Ishikawa (cell line): Measurements from ENCODE around the gene AUTS2.

Experiments used
- CEBPB ChIP-seq: IDR thresholded peaks from 2 replicates; pipeline ENCODE4 v1.6.1; 2012
- CREB1 ChIP-seq: IDR thresholded peaks from 2 replicates; pipeline ENCODE4 v1.6.1; 2012; ENCODE audit warnings: low read depth
- EGR1 ChIP-seq: IDR thresholded peaks from 2 replicates; pipeline ENCODE4 v1.6.1; 2012
- EP300 ChIP-seq: IDR thresholded peaks from 2 replicates; pipeline ENCODE4 v1.6.1; 2012; ENCODE audit warnings: borderline replicate concordance
- FOXM1 ChIP-seq: IDR thresholded peaks from 2 replicates; pipeline ENCODE4 v1.6.1; 2012; ENCODE audit warnings: low read depth, borderline replicate concordance
- NFIC ChIP-seq: IDR thresholded peaks from 2 replicates; pipeline ENCODE4 v1.6.1; 2012
- RAD21 ChIP-seq: IDR thresholded peaks from 2 replicates; pipeline ENCODE4 v1.6.1; 2012; ENCODE audit warnings: low read depth
- TAF1 ChIP-seq: IDR thresholded peaks from 2 replicates; pipeline ENCODE4 v1.6.1; 2012; ENCODE audit warnings: low read depth, mild to moderate bottlenecking
- TCF12 ChIP-seq: IDR thresholded peaks from 2 replicates; pipeline ENCODE4 v1.6.1; 2012; ENCODE audit warnings: low read depth
- TEAD4 ChIP-seq: IDR thresholded peaks from 2 replicates; pipeline ENCODE4 v1.6.1; 2012
- USF1 ChIP-seq: IDR thresholded peaks from 2 replicates; pipeline ENCODE4 v1.6.1; 2012
- YY1 ChIP-seq: IDR thresholded peaks from 2 replicates; pipeline ENCODE4 v1.6.1; 2012; ENCODE audit warnings: low read depth
- ZBTB7A ChIP-seq: IDR thresholded peaks from 2 replicates; pipeline ENCODE4 v1.6.1; 2012; ENCODE audit warnings: low read depth
- TF ChIP-seq, protein P1 (sequence below): IDR thresholded peaks from 2 replicates; pipeline ENCODE4 v1.6.1; 2012
- TF ChIP-seq, protein P2 (sequence below): IDR thresholded peaks from 2 replicates; pipeline ENCODE4 v1.6.1; 2012; ENCODE audit warnings: low read depth, mild to moderate bottlenecking

AUTS2 gene

GRCh38 chr7:70434821-70435220, 836.5 kb downstream of the AUTS2 start:
- no peak for TF ChIP-seq CREB1
- TF ChIP-seq TAF1, result no peak
- TF ChIP-seq TCF12, result no peak
- no peak for TF ChIP-seq CEBPB

DNA sequence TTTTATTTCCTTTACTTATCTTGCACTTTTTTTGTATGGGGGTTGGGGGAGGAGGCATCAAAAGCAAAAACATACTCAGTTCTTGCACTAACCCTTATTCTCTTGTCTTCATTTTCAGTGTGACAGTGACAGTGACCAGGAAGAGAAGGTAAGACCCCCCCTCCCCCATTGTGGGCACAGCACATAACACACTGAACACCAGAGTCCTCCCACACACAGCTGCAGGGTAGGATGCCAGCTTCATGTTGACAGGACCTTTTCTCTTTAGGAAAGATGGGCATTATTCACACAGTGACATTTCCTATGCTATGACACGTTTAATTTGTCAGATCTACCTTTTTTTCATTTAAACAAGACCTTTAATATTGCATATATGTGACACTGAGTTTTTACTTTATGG, 837.4 kb downstream of the AUTS2 start:
- TF ChIP-seq NFIC, result no peak
- TF ChIP-seq CREB1, result no peak
- no peak for TF ChIP-seq RAD21
- TF ChIP-seq CEBPB, result no peak
- TF ChIP-seq EP300, result no peak
- TF ChIP-seq USF1, result no peak
- TF ChIP-seq TEAD4, result no peak
- no peak for TF ChIP-seq FOXM1
- TF ChIP-seq, protein P1, sequence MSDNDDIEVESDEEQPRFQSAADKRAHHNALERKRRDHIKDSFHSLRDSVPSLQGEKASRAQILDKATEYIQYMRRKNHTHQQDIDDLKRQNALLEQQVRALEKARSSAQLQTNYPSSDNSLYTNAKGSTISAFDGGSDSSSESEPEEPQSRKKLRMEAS, result no peak
- TF ChIP-seq TAF1, result no peak
- TF ChIP-seq TCF12, result no peak
- TF ChIP-seq, protein P2, sequence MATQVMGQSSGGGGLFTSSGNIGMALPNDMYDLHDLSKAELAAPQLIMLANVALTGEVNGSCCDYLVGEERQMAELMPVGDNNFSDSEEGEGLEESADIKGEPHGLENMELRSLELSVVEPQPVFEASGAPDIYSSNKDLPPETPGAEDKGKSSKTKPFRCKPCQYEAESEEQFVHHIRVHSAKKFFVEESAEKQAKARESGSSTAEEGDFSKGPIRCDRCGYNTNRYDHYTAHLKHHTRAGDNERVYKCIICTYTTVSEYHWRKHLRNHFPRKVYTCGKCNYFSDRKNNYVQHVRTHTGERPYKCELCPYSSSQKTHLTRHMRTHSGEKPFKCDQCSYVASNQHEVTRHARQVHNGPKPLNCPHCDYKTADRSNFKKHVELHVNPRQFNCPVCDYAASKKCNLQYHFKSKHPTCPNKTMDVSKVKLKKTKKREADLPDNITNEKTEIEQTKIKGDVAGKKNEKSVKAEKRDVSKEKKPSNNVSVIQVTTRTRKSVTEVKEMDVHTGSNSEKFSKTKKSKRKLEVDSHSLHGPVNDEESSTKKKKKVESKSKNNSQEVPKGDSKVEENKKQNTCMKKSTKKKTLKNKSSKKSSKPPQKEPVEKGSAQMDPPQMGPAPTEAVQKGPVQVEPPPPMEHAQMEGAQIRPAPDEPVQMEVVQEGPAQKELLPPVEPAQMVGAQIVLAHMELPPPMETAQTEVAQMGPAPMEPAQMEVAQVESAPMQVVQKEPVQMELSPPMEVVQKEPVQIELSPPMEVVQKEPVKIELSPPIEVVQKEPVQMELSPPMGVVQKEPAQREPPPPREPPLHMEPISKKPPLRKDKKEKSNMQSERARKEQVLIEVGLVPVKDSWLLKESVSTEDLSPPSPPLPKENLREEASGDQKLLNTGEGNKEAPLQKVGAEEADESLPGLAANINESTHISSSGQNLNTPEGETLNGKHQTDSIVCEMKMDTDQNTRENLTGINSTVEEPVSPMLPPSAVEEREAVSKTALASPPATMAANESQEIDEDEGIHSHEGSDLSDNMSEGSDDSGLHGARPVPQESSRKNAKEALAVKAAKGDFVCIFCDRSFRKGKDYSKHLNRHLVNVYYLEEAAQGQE, result no peak
- no peak for TF ChIP-seq EGR1
- no peak for TF ChIP-seq ZBTB7A
- no peak for TF ChIP-seq YY1

- TF ChIP-seq CEBPB (no peak), RAD21 (no peak), FOXM1 (no peak)
- TF ChIP-seq, protein P1, result no peak
Measured at GRCh38 chr7:70436790-70437350, 838.6 kb downstream of the AUTS2 start.

- no peak for TF ChIP-seq YY1
- no peak for TF ChIP-seq USF1
- no peak for TF ChIP-seq TAF1
- TF ChIP-seq, protein P2, result no peak
- no peak for TF ChIP-seq ZBTB7A
- TF ChIP-seq TEAD4, result no peak
- no peak for TF ChIP-seq RAD21
- no peak for TF ChIP-seq CEBPB
- TF ChIP-seq, protein P1, result no peak
- no peak for TF ChIP-seq TCF12
- TF ChIP-seq CREB1, result no peak
- TF ChIP-seq EP300, result no peak
- TF ChIP-seq EGR1, result no peak
- no peak for TF ChIP-seq FOXM1
- no peak for TF ChIP-seq NFIC
Measured at GRCh38 chr7:70439651-70440050, 841.4 kb downstream of the AUTS2 start.

- TF ChIP-seq TAF1 (no peak), TEAD4 (no peak), TCF12 (no peak), CEBPB (no peak), EP300 (no peak), EGR1 (no peak), CREB1 (no peak), FOXM1 (no peak), YY1 (no peak), NFIC (no peak), USF1 (no peak), ZBTB7A (no peak), RAD21 (no peak)
- TF ChIP-seq, protein P2, result no peak
- TF ChIP-seq, protein P1, result no peak
Measured at GRCh38 chr7:70446448-70447143, 848.3 kb downstream of the AUTS2 start.
